ENCODE results near the gene CDC34. TPM values are rescaled to one million over a fixed set of nuclear protein-coding genes. Genes with fewer than 3 reads are reported as not detected.

The CDC34 gene
- total RNA-seq, 1 donor, result 31.0 TPM

GRCh38 chr19:494171-495080 lies 37.1 kb upstream of the CDC34 start:
- no peak for DNase-seq (ENCODE audit: low read depth)
- no peak overlapping the region for H3K4me3 ChIP-seq (ENCODE audit: low read depth, low read length)
- no peak for TF ChIP-seq CTCF (IDR thresholded peaks at IDR 0.05; ENCODE audit: insufficient read depth, low read length)

- no peak for DNase-seq (ENCODE audit: low read depth)
- TF ChIP-seq CTCF (IDR thresholded peaks at IDR 0.05; ENCODE audit: insufficient read depth, low read length), result no peak
- no peak overlapping the region for H3K4me3 ChIP-seq (ENCODE audit: low read depth, low read length)
Measured at GRCh38 chr19:495081-495401, 36.5 kb upstream of the CDC34 start.

- H3K4me3 ChIP-seq (ENCODE audit: low read depth, low read length), result no peak overlapping the region
- peak; percentile 26 for DNase-seq (ENCODE audit: low read depth)
- peak; percentile 76 for TF ChIP-seq CTCF (IDR thresholded peaks at IDR 0.05; ENCODE audit: insufficient read depth, low read length)
Measured at GRCh38 chr19:495402-496111, 36.0 kb upstream of the CDC34 start.

DNA sequence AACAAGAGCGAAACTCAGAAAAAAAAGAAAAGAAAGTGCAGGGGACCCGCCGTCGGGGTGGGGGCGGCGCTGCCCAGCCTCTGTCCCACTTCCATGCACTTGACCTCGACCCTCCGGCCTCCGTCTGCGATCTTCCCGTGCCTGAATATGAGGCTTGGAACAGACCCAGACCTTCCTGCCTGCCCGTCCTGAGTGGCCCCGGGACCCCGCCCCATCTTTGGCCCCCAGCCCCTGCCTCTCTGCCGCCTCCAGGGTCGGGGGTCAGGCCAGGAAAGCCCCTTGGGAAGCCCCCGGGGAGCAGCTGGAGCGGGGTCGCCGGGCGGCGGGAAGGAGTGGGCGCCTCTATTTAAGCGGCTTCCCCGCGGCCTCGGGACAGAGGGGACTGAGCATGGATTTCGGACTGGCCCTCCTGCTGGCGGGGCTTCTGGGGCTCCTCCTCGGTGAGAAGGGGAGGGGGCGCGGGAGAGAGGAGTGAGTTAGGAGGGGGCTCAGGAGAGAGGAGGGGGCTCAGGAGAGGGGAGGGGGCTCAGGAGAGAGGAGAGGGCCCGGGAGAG lies 35.4 kb upstream of the CDC34 start, which contains the start of gene MADCAM1:
Gene MADCAM1 (plus strand): TSS at position 375 of the 554 bp plus-strand sequence. CDS start 14 bp downstream, at position 389.
- DNase-seq (ENCODE audit: low read depth), result no peak
- H3K4me3 ChIP-seq (ENCODE audit: low read depth, low read length), result no peak within 1 kb of the TSS
- no peak for TF ChIP-seq CTCF (IDR thresholded peaks at IDR 0.05; ENCODE audit: insufficient read depth, low read length)

GRCh38 chr19:496986-497385 lies 34.6 kb upstream of the CDC34 start:
- no peak for TF ChIP-seq CTCF (IDR thresholded peaks at IDR 0.05; ENCODE audit: insufficient read depth, low read length)
- DNase-seq (ENCODE audit: low read depth), result no peak
- no peak overlapping the region for H3K4me3 ChIP-seq (ENCODE audit: low read depth, low read length)

- no peak overlapping the region for H3K4me3 ChIP-seq (ENCODE audit: low read depth, low read length)
- no peak for DNase-seq (ENCODE audit: low read depth)
- TF ChIP-seq CTCF (IDR thresholded peaks at IDR 0.05; ENCODE audit: insufficient read depth, low read length), result no peak
Measured at GRCh38 chr19:497491-497868, 34.1 kb upstream of the CDC34 start.
